ENCODE data around the gene DDX53. TPM values are rescaled to one million over a fixed set of nuclear protein-coding genes. Genes with fewer than 3 reads are reported as not detected.

DDX53 gene
- total RNA-seq, 1 donor, result not detected

DNA sequence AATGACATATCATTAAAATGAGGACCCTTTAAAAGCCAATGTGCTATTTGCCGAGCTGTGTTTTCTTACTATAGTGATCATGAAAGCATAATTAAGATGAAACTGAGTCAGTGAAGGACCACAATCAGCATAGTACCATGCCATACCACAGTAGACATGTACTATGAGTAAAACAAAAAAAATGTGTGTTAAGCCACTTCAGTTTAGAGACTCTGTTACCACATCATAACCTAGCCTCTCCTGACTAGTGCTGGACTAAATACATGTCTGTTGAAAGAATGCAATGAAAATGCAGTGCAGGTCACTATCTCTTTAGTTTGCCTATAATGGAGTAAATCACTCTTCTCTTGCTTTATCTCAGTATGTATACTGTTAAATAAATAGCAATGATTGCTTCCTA lies 12.3 kb upstream of the DDX53 start:
- no peak overlapping the region for H3K4me3 ChIP-seq (ENCODE audit: insufficient read depth, low read length)
- H3K27ac ChIP-seq (ENCODE audit: low read depth, low read length), result no peak overlapping the region
- H2AFZ ChIP-seq (ENCODE audit: low read length), result no peak overlapping the region
- H3K27me3 ChIP-seq (ENCODE audit: insufficient read depth, low read length), result no peaks in the 10 kb centered on the region
- no peaks in the 10 kb centered on the region for H3K9me3 ChIP-seq (ENCODE audit: low read depth, low read length)
- H4K20me1 ChIP-seq (ENCODE audit: insufficient read depth, low read length), result no peaks in the 10 kb centered on the region
- no peaks in the 10 kb centered on the region for H3K79me2 ChIP-seq (ENCODE audit: insufficient read depth, low read length)
- no peaks in the 10 kb centered on the region for H3K4me1 ChIP-seq (ENCODE audit: insufficient read depth, low read length)
- no peak for DNase-seq (ENCODE audit: insufficient read length, low spot score, missing footprints)
- H3K36me3 ChIP-seq (ENCODE audit: insufficient read depth, low read length), result no peaks in the 10 kb centered on the region
- TF ChIP-seq, protein P1, sequence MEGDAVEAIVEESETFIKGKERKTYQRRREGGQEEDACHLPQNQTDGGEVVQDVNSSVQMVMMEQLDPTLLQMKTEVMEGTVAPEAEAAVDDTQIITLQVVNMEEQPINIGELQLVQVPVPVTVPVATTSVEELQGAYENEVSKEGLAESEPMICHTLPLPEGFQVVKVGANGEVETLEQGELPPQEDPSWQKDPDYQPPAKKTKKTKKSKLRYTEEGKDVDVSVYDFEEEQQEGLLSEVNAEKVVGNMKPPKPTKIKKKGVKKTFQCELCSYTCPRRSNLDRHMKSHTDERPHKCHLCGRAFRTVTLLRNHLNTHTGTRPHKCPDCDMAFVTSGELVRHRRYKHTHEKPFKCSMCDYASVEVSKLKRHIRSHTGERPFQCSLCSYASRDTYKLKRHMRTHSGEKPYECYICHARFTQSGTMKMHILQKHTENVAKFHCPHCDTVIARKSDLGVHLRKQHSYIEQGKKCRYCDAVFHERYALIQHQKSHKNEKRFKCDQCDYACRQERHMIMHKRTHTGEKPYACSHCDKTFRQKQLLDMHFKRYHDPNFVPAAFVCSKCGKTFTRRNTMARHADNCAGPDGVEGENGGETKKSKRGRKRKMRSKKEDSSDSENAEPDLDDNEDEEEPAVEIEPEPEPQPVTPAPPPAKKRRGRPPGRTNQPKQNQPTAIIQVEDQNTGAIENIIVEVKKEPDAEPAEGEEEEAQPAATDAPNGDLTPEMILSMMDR (IDR thresholded peaks at IDR 0.05; ENCODE audit: extremely low read depth, low read depth, low read length), result no peak
- no peak overlapping the region for H3K4me2 ChIP-seq (ENCODE audit: insufficient read depth, low read length)

DNA sequence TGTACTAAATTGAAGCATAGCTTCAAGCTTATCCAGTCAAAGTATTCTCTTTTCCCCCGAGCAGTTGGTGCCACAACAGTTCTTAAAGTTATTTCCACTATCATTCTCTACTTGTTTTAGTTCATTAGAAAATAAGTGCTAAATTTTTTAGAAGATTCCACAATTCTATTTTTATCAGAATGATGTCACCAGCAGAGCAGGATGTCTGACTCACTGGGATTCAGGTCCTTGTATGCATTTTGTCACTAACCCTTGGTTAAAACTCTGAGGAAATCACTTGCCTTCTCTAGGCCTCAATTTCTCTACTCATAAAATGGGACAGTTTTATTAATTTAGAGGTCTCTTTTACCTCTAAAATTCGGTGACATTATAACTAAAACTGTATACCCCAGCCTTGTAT lies 3.4 kb downstream of the DDX53 start:
- TF ChIP-seq, protein P1 (IDR thresholded peaks at IDR 0.05; ENCODE audit: extremely low read depth, low read depth, low read length), result no peak
- DNase-seq (ENCODE audit: insufficient read length, low spot score, missing footprints), result peak; percentile 49
- H3K79me2 ChIP-seq (ENCODE audit: insufficient read depth, low read length), result no peaks in the 10 kb centered on the region
- H3K27ac ChIP-seq (ENCODE audit: low read depth, low read length), result no peak overlapping the region
- H3K4me3 ChIP-seq (ENCODE audit: insufficient read depth, low read length), result no peak overlapping the region
- H3K36me3 ChIP-seq (ENCODE audit: insufficient read depth, low read length), result no peaks in the 10 kb centered on the region
- H3K4me2 ChIP-seq (ENCODE audit: insufficient read depth, low read length), result no peak overlapping the region
- no peaks in the 10 kb centered on the region for H3K4me1 ChIP-seq (ENCODE audit: insufficient read depth, low read length)
- H2AFZ ChIP-seq (ENCODE audit: low read length), result no peak overlapping the region
- H3K9me3 ChIP-seq (ENCODE audit: low read depth, low read length), result no peaks in the 10 kb centered on the region
- no peaks in the 10 kb centered on the region for H4K20me1 ChIP-seq (ENCODE audit: insufficient read depth, low read length)
- no peaks in the 10 kb centered on the region for H3K27me3 ChIP-seq (ENCODE audit: insufficient read depth, low read length)

DNA sequence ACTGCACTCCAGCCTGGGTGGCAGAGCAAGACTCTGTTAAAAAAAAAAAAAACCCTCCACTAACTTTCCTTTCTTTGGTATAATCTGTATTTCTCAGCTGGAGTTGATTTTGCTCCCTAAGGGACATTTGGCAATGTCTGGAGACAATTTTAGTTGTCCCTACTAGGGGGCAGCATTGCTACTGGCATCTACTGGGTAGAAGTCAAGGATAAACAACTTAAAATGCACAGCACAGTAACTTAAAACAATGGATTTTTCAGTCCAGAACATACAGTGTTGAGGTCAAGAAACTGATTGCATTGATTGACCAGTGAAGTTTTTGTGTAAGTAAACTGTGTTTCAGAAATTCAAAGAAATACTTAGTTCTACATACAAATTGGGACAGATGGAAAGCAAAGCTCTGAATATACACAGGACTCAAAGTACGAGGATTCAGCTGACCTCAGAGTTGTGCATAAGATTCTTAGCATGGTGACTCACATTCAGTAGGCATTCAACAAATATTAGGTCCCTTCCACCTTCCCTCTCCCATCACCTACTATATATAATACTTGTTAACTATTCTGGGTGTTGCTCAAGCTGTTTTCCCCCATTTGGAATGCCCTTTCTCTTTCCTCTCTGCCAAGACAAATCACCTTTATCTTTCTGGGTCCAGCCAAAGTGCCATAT lies 8.8 kb downstream of the DDX53 start:
- Histone ChIP-seq H3K27ac (ENCODE audit: low read depth, low read length) (no peak overlapping the region), H3K36me3 (ENCODE audit: insufficient read depth, low read length) (no peaks in the 10 kb centered on the region), H3K27me3 (ENCODE audit: insufficient read depth, low read length) (no peaks in the 10 kb centered on the region), H3K79me2 (ENCODE audit: insufficient read depth, low read length) (no peaks in the 10 kb centered on the region), H3K9me3 (ENCODE audit: low read depth, low read length) (no peaks in the 10 kb centered on the region), H3K4me2 (ENCODE audit: insufficient read depth, low read length) (peak overlapping the region; percentile 16), H3K4me1 (ENCODE audit: insufficient read depth, low read length) (no peaks in the 10 kb centered on the region), H2AFZ (ENCODE audit: low read length) (no peak overlapping the region), H3K4me3 (ENCODE audit: insufficient read depth, low read length) (no peak overlapping the region), H4K20me1 (ENCODE audit: insufficient read depth, low read length) (no peaks in the 10 kb centered on the region)
- DNase-seq (ENCODE audit: insufficient read length, low spot score, missing footprints), result no peak
- TF ChIP-seq, protein P1 (IDR thresholded peaks at IDR 0.05; ENCODE audit: extremely low read depth, low read depth, low read length), result peak; percentile 40

DNA sequence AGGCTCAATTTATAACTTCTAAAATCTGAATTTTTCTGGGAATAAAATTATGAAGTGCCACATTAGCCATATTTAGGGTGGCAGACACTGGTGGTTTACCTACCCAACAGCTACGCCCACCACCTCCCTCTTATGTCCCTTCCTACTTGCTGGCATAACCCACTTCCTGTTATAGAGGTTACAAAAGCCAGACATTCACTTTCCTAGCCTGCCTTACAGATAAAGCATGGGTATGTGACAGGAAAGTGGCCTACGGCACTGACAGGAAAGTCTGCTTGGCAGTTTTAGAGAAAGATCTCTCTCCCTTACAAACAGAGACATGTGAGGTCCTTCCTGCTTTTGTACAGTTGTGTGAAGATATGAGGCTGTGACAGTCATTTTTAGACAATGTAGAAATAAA lies 12.4 kb downstream of the DDX53 start:
- H3K36me3 ChIP-seq (ENCODE audit: insufficient read depth, low read length), result no peaks in the 10 kb centered on the region
- no peaks in the 10 kb centered on the region for H3K79me2 ChIP-seq (ENCODE audit: insufficient read depth, low read length)
- TF ChIP-seq, protein P1 (IDR thresholded peaks at IDR 0.05; ENCODE audit: extremely low read depth, low read depth, low read length), result no peak
- no peak overlapping the region for H3K27ac ChIP-seq (ENCODE audit: low read depth, low read length)
- H3K9me3 ChIP-seq (ENCODE audit: low read depth, low read length), result no peaks in the 10 kb centered on the region
- no peaks in the 10 kb centered on the region for H4K20me1 ChIP-seq (ENCODE audit: insufficient read depth, low read length)
- H3K4me3 ChIP-seq (ENCODE audit: insufficient read depth, low read length), result no peak overlapping the region
- H3K27me3 ChIP-seq (ENCODE audit: insufficient read depth, low read length), result no peaks in the 10 kb centered on the region
- DNase-seq (ENCODE audit: insufficient read length, low spot score, missing footprints), result no peak
- no peak overlapping the region for H3K4me2 ChIP-seq (ENCODE audit: insufficient read depth, low read length)
- H2AFZ ChIP-seq (ENCODE audit: low read length), result no peak overlapping the region
- no peaks in the 10 kb centered on the region for H3K4me1 ChIP-seq (ENCODE audit: insufficient read depth, low read length)
